ENCODE results near the gene CES3.

GRCh38 chr16:66964049-66964448 is 3.0 kb downstream of the CES3 start:
- TF ChIP-seq, protein P1, sequence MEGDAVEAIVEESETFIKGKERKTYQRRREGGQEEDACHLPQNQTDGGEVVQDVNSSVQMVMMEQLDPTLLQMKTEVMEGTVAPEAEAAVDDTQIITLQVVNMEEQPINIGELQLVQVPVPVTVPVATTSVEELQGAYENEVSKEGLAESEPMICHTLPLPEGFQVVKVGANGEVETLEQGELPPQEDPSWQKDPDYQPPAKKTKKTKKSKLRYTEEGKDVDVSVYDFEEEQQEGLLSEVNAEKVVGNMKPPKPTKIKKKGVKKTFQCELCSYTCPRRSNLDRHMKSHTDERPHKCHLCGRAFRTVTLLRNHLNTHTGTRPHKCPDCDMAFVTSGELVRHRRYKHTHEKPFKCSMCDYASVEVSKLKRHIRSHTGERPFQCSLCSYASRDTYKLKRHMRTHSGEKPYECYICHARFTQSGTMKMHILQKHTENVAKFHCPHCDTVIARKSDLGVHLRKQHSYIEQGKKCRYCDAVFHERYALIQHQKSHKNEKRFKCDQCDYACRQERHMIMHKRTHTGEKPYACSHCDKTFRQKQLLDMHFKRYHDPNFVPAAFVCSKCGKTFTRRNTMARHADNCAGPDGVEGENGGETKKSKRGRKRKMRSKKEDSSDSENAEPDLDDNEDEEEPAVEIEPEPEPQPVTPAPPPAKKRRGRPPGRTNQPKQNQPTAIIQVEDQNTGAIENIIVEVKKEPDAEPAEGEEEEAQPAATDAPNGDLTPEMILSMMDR (IDR thresholded peaks at IDR 0.05; ENCODE audit: insufficient read depth, low read length, poor library complexity, severe bottlenecking), result no peak
- TF ChIP-seq EZH2phosphoT487 (conservative IDR thresholded peaks at IDR 0.05; ENCODE audit: low read length), result no peak
